ENCODE data around the gene CITED1.
A peak's percentile ranks its signal among the peaks of the same experiment; 100 is the strongest.
"Not testable (repeated sequence)": the region's sequence is repeated elsewhere in the genome, so short reads cannot be mapped to it uniquely, and the experiment has no call there.

CITED1 gene

GRCh38 chrX:72305286-72306084, at the start of gene CITED1:
TSS of gene CITED1 (minus strand) at chrX:72305914. CDS start at chrX:72302869, 3,045 bp downstream.
- Mint-ChIP-seq H3K27ac (no peak within 1 kb of the TSS), H3K36me3 (ENCODE audit: low read depth) (no peaks in the 10 kb centered on the region), H3K27me3 (ENCODE audit: low read depth) (peaks cover 71% of the 10 kb centered on the region), H3K4me1 (ENCODE audit: low read depth) (peaks cover 12% of the 10 kb centered on the region), H3K4me3 (peak within 1 kb of the TSS; percentile 84), H3K9me3 (no peaks in the 10 kb centered on the region)
- DNase-seq (ENCODE audit: low spot score) = no peak

GRCh38 chrX:72352786-72353185, 47.1 kb upstream of the CITED1 start:
- Mint-ChIP-seq H3K36me3 (ENCODE audit: low read depth) (peaks cover 21% of the 10 kb centered on the region), H3K9me3 (no peaks in the 10 kb centered on the region), H3K27me3 (ENCODE audit: low read depth) (no peaks in the 10 kb centered on the region), H3K4me1 (ENCODE audit: low read depth) (peaks cover 22% of the 10 kb centered on the region), H3K4me3 (no peak overlapping the region), H3K27ac (no peak overlapping the region)
- DNase-seq (ENCODE audit: low spot score) = no peak

- H3K9me3 Mint-ChIP-seq = no peaks in the 10 kb centered on the region
- H3K27ac Mint-ChIP-seq = peak overlapping the region; percentile 67
- no peaks in the 10 kb centered on the region for H3K27me3 Mint-ChIP-seq (ENCODE audit: low read depth)
- peaks cover 22% of the 10 kb centered on the region for H3K4me1 Mint-ChIP-seq (ENCODE audit: low read depth)
- H3K4me3 Mint-ChIP-seq = peak overlapping the region; percentile 51
- peaks cover 23% of the 10 kb centered on the region for H3K36me3 Mint-ChIP-seq (ENCODE audit: low read depth)
- no peak for DNase-seq (ENCODE audit: low spot score)
These were observed 46.1 kb upstream of the CITED1 start for GRCh38 chrX:72351606-72352334.

GRCh38 chrX:72349190-72349589, 43.5 kb upstream of the CITED1 start:
- no peak overlapping the region for H3K27ac Mint-ChIP-seq
- H3K27me3 Mint-ChIP-seq (ENCODE audit: low read depth) = no peaks in the 10 kb centered on the region
- H3K4me1 Mint-ChIP-seq (ENCODE audit: low read depth) = peaks cover 22% of the 10 kb centered on the region
- H3K4me3 Mint-ChIP-seq = peak overlapping the region; percentile 42
- H3K9me3 Mint-ChIP-seq = no peaks in the 10 kb centered on the region
- peak; percentile 37 for DNase-seq (ENCODE audit: low spot score)
- peaks cover 23% of the 10 kb centered on the region for H3K36me3 Mint-ChIP-seq (ENCODE audit: low read depth)

- H3K4me1 Mint-ChIP-seq (ENCODE audit: low read depth) = peaks cover 22% of the 10 kb centered on the region
- no peaks in the 10 kb centered on the region for H3K27me3 Mint-ChIP-seq (ENCODE audit: low read depth)
- DNase-seq (ENCODE audit: low spot score) = peak; percentile 16
- H3K9me3 Mint-ChIP-seq = no peaks in the 10 kb centered on the region
- peaks cover 23% of the 10 kb centered on the region for H3K36me3 Mint-ChIP-seq (ENCODE audit: low read depth)
- no peak overlapping the region for H3K4me3 Mint-ChIP-seq
- no peak overlapping the region for H3K27ac Mint-ChIP-seq
These were observed 42.7 kb upstream of the CITED1 start for GRCh38 chrX:72348247-72348979.

GRCh38 chrX:72347366-72347765, 41.7 kb upstream of the CITED1 start:
- Mint-ChIP-seq H3K36me3 (ENCODE audit: low read depth) (peaks cover 23% of the 10 kb centered on the region), H3K4me3 (no peak overlapping the region), H3K27ac (no peak overlapping the region), H3K27me3 (ENCODE audit: low read depth) (no peaks in the 10 kb centered on the region), H3K4me1 (ENCODE audit: low read depth) (peaks cover 22% of the 10 kb centered on the region), H3K9me3 (no peaks in the 10 kb centered on the region)
- no peak for DNase-seq (ENCODE audit: low spot score)

GRCh38 chrX:72346302-72346949, 40.7 kb upstream of the CITED1 start:
- Mint-ChIP-seq H3K4me1 (ENCODE audit: low read depth) (peaks cover 14% of the 10 kb centered on the region), H3K27me3 (ENCODE audit: low read depth) (no peaks in the 10 kb centered on the region), H3K36me3 (ENCODE audit: low read depth) (peaks cover 17% of the 10 kb centered on the region), H3K27ac (no peak overlapping the region), H3K4me3 (no peak overlapping the region), H3K9me3 (no peaks in the 10 kb centered on the region)
- no peak for DNase-seq (ENCODE audit: low spot score)

- H3K27ac Mint-ChIP-seq = no peak overlapping the region
- no peaks in the 10 kb centered on the region for H3K4me1 Mint-ChIP-seq (ENCODE audit: low read depth)
These were observed 34.9 kb upstream of the CITED1 start for GRCh38 chrX:72340626-72341025.

GRCh38 chrX:72340041-72340440, 34.3 kb upstream of the CITED1 start:
- Mint-ChIP-seq H3K4me3 (no peak overlapping the region), H3K27me3 (ENCODE audit: low read depth) (no peaks in the 10 kb centered on the region), H3K4me1 (ENCODE audit: low read depth) (no peaks in the 10 kb centered on the region), H3K36me3 (ENCODE audit: low read depth) (peaks cover 2% of the 10 kb centered on the region), H3K27ac (no peak overlapping the region), H3K9me3 (no peaks in the 10 kb centered on the region)
- no peak for DNase-seq (ENCODE audit: low spot score)

More at GRCh38 chrX:72340626-72341025, 34.9 kb upstream of the CITED1 start:
- Mint-ChIP-seq H3K27me3 (ENCODE audit: low read depth) (no peaks in the 10 kb centered on the region), H3K4me3 (no peak overlapping the region), H3K9me3 (no peaks in the 10 kb centered on the region), H3K36me3 (ENCODE audit: low read depth) (peaks cover 2% of the 10 kb centered on the region)
- no peak for DNase-seq (ENCODE audit: low spot score)

GRCh38 chrX:72330131-72330530, 24.4 kb upstream of the CITED1 start:
- H3K4me1 Mint-ChIP-seq (ENCODE audit: low read depth) = peaks cover 3% of the 10 kb centered on the region
- no peaks in the 10 kb centered on the region for H3K9me3 Mint-ChIP-seq
- no peak overlapping the region for H3K27ac Mint-ChIP-seq
- DNase-seq (ENCODE audit: low spot score) = no peak
- no peaks in the 10 kb centered on the region for H3K27me3 Mint-ChIP-seq (ENCODE audit: low read depth)
- no peak overlapping the region for H3K4me3 Mint-ChIP-seq
- H3K36me3 Mint-ChIP-seq (ENCODE audit: low read depth) = peaks cover 10% of the 10 kb centered on the region

- Mint-ChIP-seq H3K36me3 (ENCODE audit: low read depth) (peaks cover 8% of the 10 kb centered on the region), H3K27ac (no peak overlapping the region), H3K4me3 (no peak overlapping the region), H3K27me3 (ENCODE audit: low read depth) (no peaks in the 10 kb centered on the region), H3K9me3 (no peaks in the 10 kb centered on the region), H3K4me1 (ENCODE audit: low read depth) (peaks cover 2% of the 10 kb centered on the region)
- no peak for DNase-seq (ENCODE audit: low spot score)
These were observed 21.0 kb upstream of the CITED1 start for GRCh38 chrX:72326605-72327300.

- not testable (repeated sequence) for H3K9me3 Mint-ChIP-seq; H3K27ac Mint-ChIP-seq; H3K27me3 Mint-ChIP-seq (ENCODE audit: low read depth)
These were observed 13.9 kb upstream of the CITED1 start for GRCh38 chrX:72319651-72320050.

GRCh38 chrX:72317139-72317538, 11.4 kb upstream of the CITED1 start:
- H3K27ac Mint-ChIP-seq = no peak overlapping the region
- H3K27me3 Mint-ChIP-seq (ENCODE audit: low read depth) = no peaks in the 10 kb centered on the region
- H3K9me3 Mint-ChIP-seq = no peaks in the 10 kb centered on the region
- H3K4me1 Mint-ChIP-seq (ENCODE audit: low read depth) = no peaks in the 10 kb centered on the region
- no peak overlapping the region for H3K4me3 Mint-ChIP-seq
- no peaks in the 10 kb centered on the region for H3K36me3 Mint-ChIP-seq (ENCODE audit: low read depth)
- DNase-seq (ENCODE audit: low spot score) = no peak

More at GRCh38 chrX:72319651-72320050, 13.9 kb upstream of the CITED1 start:
- not testable (repeated sequence) for H3K36me3 Mint-ChIP-seq (ENCODE audit: low read depth); H3K4me3 Mint-ChIP-seq; DNase-seq (ENCODE audit: low spot score); H3K4me1 Mint-ChIP-seq (ENCODE audit: low read depth)
